NCI-H146 treated with DMSO at 0.1 percent for 48 hours (cell line): ENCODE data around the gene SGO1.
"Not testable (repeated sequence)": the region's sequence is repeated elsewhere in the genome, so short reads cannot be mapped to it uniquely, and the experiment has no call there.

Experiments
- DNase-seq: peaks from one replicate; lab custom pipeline; 2025; ENCODE audit not compliant: unreplicated experiment; lab: John Stamatoyannopoulos, UW

SGO1 gene

DNA sequence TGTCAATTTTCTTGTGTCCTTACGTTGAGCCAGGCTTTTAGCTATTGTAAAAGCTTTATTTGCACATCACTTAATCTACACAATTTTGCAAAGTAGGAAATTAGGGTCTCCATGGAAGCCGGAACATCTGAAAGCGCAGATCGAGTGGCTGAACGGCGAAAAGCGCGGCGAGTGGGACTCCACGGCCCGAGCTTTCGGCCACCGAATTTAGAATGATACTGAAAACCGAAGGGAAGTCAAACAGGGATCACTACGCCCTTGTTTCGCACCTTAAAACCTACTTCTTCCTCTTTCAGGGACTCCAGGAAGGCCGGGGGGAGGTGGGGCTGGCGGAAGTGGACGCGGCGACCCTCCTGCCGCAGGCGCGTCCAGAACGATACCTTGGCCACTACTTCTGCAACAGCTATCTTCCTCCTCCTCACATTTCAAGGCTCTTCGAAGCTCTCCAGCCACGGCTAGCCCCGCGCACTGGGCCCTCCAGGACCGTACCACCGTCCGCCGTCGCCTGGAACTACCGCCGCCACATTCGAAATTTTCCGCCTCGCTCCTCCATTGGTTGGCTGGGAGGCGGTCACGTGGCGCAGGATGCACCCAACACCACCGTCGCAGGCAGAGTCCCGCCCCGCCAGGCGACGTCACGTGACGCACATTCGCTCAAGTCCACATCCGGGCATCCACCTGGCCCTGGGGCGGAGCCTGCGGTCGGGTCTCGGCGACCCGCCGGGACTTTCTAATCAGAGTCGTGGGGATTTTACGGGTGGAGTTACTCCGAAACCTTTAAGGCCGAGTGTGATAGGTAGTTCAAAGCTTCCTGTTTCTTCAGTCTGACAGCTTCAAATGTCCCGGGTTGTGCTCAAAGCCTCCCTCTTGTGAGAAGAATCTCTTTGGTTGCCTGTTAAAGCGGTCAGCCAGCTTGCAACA is at the start of gene SGO1:
TSS of gene SGO1 (minus strand) at position 528 of the 921 bp plus-strand sequence. CDS start 2,179 bp downstream, outside the sequence.
- peak; percentile 79 for DNase-seq

DNA sequence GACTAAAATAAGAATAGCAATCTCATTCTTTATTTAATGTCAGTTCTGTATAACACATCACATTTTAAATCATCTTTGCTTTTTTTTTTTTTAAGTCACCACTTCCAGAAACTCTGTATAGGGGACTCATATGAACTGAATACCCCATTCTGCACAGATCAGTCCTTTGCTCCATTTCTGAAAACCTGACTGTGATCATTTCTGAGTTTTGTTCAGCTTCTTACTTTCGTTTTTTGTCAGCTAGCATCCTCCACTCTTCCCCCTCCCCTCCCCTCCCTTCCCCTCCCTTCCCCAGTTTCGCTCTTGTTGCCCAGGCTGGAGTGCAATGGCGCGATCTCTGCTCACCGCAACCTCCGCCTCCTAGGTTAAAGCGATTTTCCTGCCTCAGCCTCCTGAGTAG is 49.8 kb upstream of the SGO1 start:
- no peak for DNase-seq

DNA sequence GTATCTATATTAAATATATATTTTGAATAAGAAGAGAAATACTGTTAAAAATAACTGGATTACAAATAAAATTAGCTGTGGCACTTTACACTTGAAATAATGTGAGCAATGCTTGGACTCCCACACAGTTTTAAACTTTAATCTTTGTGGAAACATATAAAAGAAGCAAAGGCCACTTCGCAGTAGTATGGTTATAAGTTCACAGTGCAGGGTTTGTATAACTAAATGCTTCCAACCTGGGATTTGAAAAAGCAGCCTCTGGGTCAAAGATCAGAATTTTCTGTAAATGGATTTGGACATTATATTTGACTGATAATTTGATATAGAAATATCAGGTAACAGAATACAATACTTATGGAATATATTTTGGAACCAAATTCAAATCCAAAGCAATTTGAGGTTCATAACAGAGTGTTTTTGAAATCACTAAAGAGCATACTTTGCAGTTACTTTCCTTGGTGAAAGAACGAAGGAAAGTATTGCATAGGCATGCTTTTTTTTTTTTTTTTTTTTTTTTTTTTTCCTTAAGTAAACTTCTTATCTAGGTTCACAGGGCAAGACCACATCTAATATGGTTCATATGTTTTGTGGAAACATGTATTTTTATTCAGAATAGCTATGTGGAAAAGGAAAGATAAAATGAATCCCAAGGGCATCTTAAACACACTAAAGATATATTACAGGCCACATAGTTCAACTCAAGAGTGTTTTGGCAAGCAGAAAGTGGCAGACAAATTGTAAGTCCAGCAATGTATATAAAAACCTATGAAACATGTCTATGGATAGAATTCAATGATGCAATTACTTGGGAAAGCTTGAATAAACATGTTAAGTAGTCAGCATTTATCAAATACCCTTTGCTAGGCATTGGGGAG is 47.1 kb upstream of the SGO1 start:
- no peak for DNase-seq

DNA sequence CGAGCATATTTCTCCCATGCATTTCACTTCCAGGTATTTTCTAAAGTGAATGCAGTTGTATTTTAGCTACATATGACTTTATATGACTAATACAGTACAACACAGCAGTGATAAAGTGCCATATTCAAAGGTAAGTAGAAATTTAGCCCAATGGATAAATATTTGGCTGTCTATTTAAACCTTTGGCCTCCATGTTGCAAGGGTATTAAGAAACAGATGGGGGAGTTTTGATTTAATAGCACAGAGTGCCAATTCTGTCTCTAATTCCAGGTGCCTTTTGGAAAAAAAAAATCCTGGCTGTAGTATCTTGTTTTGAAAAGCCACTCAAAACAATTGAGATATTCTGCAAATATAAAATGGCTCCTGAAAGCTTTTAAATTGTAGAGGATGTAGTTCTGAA is 44.9 kb upstream of the SGO1 start:
- DNase-seq: no peak

DNA sequence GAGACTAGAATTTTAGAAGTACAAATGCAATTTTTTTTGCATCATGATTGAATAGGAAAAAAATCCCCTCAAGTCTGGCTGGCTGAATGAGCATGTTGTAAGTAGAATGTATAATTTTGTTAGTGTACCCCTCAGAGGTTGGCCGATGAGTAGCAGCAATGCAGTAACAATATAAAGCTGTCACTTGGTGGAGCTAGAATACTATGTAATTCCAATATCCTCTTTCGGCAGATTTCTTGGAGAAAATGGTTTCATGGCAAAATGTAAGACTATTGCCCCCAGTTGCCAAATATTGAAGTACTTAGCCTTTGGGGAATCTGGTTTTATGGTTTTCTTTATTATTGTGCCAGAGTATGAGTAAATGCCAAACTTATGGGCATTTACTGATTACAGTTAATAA is 39.8 kb upstream of the SGO1 start:
- no peak for DNase-seq

DNA sequence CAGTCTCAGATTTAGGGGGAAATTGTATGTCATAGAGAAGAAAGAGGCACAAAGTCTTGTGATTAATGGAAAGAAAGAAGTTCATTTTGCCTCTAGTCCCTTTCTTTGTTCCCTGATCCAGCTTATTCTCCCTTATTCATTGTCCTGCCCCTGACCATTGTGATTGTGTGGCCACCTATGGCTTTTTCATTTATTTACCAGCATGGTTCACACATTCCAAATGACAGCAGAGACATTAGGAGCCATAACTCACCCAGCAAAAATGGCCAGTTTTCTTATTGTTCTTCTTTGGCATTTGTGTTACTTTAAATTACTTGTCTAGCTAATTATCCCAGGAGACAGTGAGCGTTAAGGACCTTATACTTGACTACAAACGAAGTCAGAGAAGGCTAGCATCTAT is 36.3 kb upstream of the SGO1 start:
- DNase-seq: no peak

DNA sequence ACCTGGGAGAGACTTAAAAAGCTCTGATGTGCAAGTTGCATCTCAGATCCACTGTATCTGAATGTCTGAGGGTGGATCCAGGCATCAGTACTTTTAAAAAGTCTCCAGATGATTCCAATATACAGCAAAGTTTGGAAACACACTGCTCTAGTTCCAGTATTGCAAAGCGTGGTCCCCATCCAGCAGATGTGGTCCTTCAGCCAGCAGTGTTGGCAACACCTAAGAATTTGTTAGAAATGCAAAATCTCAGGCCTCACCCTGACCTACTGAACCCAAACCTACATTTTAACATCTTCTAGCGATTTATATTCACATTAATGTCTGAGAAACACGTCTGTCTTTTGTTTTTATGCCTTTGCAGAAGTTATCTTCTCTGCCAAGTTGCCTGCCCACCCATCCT is 32.2 kb upstream of the SGO1 start:
- DNase-seq: no peak

DNA sequence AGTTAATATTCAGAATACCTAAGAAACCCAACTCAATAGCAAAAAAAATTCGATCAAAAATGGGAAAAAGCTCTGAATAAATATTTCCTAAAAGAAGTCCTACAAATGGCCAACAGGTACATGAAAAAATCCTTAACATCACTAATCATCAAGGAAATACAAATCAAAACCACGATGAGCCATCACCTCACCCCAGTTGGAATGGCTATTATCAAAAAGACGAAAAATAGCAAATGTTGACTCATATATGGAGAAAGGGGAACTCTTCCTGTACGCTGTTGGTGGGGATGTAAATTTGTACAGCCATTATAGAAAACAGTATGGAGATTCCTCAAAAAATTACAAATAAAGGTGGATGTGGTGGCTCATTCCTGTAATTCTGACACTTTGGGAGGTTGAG is 29.6 kb upstream of the SGO1 start:
- no peak for DNase-seq

DNA sequence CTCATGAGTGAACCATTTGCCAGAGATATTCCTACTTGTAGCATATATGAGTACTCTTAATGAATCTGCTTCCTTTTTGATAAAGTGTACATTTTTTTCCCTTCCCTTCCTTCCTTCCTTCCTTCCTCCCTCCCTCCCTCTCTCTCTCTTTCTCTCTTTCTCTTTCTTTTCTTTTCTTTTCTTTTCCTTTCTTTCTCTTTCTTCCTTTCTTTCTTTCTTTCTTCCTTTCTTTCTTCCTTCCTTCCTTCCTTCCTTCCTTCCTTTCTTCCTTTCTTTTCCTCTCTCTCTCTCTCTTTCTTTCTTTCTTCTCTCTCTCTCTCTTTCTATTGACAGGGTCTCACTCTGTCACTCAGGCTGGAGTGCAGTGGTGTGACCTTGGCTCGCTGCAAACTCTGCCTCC is 27.5 kb upstream of the SGO1 start:
- DNase-seq: not testable (repeated sequence)

DNA sequence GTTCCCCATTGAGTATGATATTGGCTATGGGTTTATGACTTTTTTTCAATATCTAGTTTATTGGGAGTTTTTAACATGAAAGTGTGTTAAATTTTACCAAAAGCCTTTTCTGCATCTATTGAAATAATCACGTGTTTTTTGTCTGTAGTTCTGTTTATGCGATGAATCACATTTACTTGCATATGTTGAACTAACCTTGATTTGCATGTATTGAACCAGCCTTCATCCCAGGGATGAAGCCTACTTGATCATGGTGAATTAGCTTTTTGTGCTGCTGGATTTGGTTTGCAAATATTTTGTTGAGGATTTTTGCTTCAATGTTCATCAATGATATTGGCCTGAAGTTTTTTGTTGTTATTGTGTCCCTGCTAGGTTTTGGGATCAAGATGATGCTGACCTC is 21.9 kb upstream of the SGO1 start:
- not testable (repeated sequence) for DNase-seq

DNA sequence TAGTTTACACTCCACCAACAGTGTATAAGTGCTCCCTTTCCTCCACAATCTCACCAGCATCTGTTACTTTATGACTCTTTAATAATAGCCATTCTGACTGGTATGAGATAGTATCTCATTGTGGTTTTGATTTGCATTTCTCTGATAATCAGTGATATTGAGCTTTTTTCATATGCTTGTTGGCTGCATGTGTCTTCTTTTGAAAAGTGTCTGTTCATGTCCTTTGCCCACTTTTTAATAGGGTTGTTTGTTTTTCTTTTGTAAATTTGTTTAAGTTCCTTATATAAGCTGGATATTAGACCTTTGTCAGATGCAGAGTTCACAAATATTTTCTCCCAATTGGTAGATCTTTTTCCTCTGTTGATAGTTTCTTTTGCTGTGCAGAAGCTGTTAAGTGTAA is 19.9 kb upstream of the SGO1 start:
- not testable (repeated sequence) for DNase-seq

DNA sequence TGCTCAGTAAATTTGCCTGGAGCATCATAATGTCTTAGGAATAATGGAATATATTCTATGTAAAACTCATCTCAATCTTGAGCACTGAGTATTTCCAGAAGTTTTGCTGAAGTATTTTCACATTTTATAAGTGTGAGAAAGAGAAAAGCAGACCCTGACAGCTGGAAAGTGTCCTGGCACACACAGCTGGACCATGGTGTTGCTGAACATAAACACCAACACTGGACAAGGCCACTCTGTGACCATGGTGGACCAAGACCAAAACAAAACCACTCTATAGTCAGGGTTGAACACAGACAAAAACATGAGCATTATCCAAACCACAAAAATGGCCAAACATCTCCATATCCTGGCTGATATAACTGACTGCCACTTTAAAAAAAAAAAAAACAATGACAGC is 15.1 kb upstream of the SGO1 start:
- no peak for DNase-seq

DNA sequence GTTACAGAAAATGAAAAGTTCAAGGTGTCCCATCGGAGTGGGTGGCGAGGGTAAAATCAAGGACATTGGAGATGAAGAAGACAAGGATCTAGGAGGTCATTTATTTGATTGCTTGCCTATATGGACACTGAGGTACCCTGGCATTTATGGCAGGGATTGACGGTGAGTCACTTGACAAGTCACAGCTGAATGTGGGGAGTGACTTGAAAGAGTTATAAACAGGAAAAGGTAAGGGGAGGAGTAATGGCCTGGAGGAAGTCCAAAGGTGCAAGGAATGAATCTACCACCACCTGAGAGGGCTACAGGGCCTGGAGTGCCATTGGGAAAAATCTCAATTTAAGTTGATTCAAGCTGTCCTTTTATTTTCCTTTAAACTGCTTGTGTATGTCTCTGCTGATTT is 11.8 kb upstream of the SGO1 start:
- no peak for DNase-seq

DNA sequence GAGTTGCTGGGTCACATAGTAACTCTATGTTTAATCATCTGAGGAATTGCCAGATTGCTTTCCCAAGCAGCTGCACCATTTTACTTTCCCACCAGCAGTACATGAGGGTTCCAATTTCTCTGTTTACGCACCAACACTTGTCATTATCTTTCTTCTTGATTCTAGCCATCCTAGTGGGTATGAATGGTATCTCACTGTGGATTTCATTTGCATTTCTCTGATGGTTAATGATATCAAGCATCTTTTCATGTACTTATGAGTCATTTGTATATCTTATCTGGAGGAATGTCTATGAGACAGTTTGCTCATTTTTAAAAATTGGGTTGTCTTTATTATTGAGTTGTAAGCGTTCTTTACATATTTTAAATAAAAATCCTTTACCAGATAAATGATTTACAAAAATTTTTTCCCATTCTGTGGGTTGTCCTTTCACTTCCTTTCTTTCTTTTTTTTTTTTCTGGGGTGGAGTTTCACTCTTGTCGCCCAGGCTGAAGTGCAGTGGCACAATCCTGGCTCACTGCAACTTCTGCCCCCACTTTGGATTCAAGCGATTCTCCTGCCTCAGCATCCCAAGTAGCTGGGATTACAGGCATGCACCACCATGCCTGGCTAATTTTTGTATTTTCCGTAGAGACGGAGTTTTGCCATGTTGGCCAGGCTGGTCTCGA is 8.9 kb upstream of the SGO1 start:
- no peak for DNase-seq

DNA sequence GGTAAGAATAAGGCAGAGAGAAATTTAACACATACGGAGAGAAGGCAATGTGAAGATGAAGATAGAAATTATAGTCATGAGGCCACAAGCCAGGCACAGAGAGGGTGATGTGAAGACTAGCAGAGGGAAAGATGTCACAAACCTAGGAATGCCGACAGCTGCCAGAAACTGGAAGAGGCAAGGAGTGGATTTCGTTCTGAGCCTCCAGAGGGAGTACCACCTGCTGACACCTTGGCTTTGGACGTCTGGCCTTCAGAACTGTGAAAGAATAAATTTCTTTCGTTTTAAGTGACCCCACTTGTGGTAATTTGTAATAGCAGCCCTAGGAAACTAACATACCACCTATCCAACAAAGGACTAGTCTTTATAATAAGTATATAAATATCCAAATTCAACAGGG is 5.0 kb upstream of the SGO1 start:
- no peak for DNase-seq

DNA sequence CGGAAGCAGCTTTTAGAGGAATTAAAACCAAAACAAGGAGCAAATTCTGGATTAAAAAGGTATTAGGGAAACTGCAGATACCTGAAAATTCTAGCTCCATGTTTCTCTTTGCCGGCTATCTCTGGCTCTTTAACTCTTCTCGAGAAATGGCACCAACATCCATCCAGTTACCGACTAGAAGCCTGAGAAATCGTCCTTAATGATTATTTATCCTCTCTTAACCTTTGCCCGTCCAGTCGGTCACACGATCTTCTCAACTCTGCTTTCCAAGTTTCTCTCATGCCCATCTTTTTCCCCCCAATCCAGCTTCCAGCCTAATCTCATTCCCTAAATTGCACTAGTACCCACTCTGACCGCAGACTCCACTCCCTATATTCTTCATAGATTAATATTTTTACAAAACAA is 596 bp upstream of the SGO1 start:
- DNase-seq: no peak

DNA sequence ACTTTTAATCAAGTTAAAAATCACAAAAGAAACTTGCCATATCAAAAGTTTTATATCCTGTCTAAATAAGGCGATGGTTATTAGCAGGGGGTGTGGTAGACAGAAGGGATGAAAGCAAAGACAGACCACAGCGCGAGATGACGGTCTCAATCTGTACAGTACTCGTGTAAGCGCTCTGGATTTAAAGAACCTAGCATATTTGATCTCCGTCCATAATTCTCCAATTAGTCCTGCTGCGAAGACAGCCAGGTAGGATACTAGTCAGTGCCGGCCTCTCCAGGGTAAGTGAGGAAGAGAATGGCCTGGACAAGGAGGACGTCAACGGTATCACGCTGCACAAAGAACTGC is 701 bp downstream of the SGO1 start:
- DNase-seq: peak; percentile 10

DNA sequence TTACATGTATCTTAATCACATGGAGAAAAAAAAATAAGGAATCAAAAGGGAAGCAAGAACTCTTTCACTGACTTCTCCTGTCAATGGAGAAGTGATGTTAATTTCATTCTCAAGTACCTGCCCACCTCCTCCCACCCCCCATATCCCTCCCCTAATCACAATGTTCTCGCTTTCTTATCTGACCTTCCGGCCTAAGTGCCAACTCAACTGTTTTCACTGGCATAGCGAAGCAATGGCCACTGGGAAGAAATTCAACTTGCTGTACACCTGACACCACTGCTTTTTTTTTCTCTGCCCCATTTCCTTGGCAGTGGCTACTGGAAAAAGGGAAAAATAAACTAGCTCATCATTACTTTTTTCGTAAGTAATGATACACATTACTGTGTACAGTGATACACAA is 3.8 kb downstream of the SGO1 start:
- DNase-seq: no peak

DNA sequence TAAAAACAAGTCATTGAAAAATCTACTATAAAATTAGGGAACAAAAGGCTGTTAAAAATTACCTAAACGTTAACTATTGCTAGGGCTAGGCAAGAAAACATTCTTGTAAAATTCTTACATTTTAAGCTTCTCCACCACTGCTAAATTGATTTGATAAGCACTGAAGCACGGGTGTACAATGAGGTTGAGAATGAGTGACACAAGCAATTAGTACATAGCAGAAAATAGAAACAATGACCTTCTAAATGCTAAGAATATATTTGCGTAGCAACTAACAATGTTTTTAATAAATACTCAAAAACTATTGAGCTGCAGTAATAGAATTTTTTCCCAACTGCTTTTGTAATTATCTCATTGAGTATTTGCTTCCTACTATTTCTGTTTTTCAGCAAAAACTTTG is 4.7 kb downstream of the SGO1 start:
- no peak for DNase-seq

DNA sequence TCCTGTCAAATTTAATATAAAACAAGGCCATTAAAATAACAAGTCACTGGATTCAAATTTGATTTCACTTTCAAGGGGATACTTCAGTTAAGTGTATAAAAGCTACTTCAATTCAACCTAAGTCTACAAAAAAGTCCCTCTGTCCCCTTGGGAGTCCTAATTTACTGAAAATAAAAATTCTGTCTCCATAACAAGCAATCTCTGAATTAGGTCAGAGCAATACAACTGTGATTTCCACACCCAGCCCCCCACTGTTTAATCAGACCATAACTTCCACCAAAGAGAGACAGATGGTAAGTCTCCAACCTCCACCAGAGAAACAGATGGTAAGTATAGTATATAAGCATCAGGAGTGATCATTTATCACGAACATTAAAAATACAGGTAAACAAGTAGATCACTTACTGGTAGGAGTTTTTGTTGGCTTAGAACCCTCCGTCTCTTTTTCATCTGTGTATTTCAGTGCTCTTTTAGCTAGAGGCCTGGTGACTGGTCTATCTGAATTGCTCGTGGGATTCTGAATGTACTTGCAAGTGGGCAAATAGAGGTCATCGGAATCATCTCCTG is 12.1 kb downstream of the SGO1 start:
- no peak for DNase-seq

DNA sequence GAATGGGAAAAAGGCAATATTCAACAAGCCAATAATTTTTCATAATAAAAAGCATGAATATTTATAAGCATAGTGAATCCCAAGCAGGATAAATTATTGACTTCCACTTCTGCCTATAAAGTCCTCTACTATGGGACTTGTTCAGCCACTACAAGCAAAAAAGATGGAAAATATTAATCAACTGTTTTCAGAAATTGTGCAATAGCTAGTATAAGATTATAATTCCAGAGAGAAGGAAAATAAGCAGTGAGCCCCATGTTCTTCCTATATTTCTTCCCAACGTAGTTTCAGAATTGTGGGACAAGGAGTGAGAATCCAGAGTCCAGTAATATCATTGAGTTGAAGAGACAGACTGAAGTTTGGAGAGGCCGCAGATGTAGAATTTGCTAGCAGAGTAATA is 24.3 kb downstream of the SGO1 start:
- DNase-seq: no peak
